Astrocyte (in vitro differentiated cells and primary cell): ENCODE measurements around the gene PGS1. TPM values are rescaled to one million over a fixed set of nuclear protein-coding genes. Genes with fewer than 3 reads are reported as not detected.

Experiments used
- DNase-seq: peaks from one replicate; pipeline ENCODE4 v3.0.0-alpha.2; 2010; ENCODE audit warnings: low read depth
- FAIRE-seq: peaks from 2 replicates; lab custom pipeline; 2011; peaks lifted over from hg19 to GRCh38; lab: Jason Lieb, UNC
- H2AFZ ChIP-seq: 2 replicates; pipeline ENCODE4 v1.6.0; 2012; ENCODE audit warnings: low read depth, low read length, inconsistent platforms
- H3K27ac ChIP-seq: 2 replicates; pipeline ENCODE4 v1.5.1; 2011; ENCODE audit warnings: low read depth, low read length, inconsistent platforms
- H3K27me3 ChIP-seq: 2 replicates; pipeline ENCODE4 v1.6.0; 2011; ENCODE audit warnings: low read length, inconsistent platforms; ENCODE audit not compliant: insufficient read depth
- H3K36me3 ChIP-seq: 2 replicates; pipeline ENCODE4 v1.5.1; 2011; ENCODE audit warnings: low read length, inconsistent platforms; ENCODE audit not compliant: insufficient read depth
- H3K4me1 ChIP-seq: 2 replicates; pipeline ENCODE4 v1.5.1; 2011; ENCODE audit warnings: low read length, inconsistent platforms; ENCODE audit not compliant: insufficient read depth
- H3K4me2 ChIP-seq: 2 replicates; pipeline ENCODE4 v1.6.0; 2012; ENCODE audit warnings: low read length, inconsistent platforms
- H3K4me3 ChIP-seq: 2 replicates; pipeline ENCODE4 v1.5.1; 2011; ENCODE audit warnings: low read depth, mild to moderate bottlenecking, low read length, inconsistent platforms; ENCODE audit not compliant: insufficient read depth
- H3K79me2 ChIP-seq: 2 replicates; pipeline ENCODE4 v1.6.0; 2012; ENCODE audit warnings: mild to moderate bottlenecking, low read length, inconsistent platforms; ENCODE audit not compliant: insufficient read depth
- H3K9ac ChIP-seq: 2 replicates; pipeline ENCODE4 v1.6.0; 2012; ENCODE audit warnings: mild to moderate bottlenecking, low read length, inconsistent platforms
- H3K9me3 ChIP-seq: 2 replicates; pipeline ENCODE4 v1.5.1; 2012; ENCODE audit warnings: low read depth, mild to moderate bottlenecking, low read length, inconsistent platforms; ENCODE audit not compliant: insufficient read depth
- H4K20me1 ChIP-seq: 2 replicates; pipeline ENCODE4 v1.6.0; 2012; ENCODE audit warnings: low read length, inconsistent platforms; ENCODE audit not compliant: insufficient read depth
- H3K27ac Mint-ChIP-seq: one replicate; pipeline ENCODE4 v1.8.0; 2021; ENCODE audit warnings: mild to moderate bottlenecking, mixed read lengths; ENCODE audit not compliant: unreplicated experiment
- H3K27me3 Mint-ChIP-seq: one replicate; pipeline ENCODE4 v1.8.0; 2021; ENCODE audit warnings: low read depth, mixed read lengths; ENCODE audit not compliant: unreplicated experiment
- H3K36me3 Mint-ChIP-seq: one replicate; pipeline ENCODE4 v1.8.0; 2021; ENCODE audit warnings: low read depth, mixed read lengths; ENCODE audit not compliant: unreplicated experiment
- H3K4me1 Mint-ChIP-seq: one replicate; pipeline ENCODE4 v1.8.0; 2021; ENCODE audit warnings: low read depth, mixed read lengths; ENCODE audit not compliant: unreplicated experiment
- H3K4me3 Mint-ChIP-seq: one replicate; pipeline ENCODE4 v1.8.0; 2021; ENCODE audit warnings: mild to moderate bottlenecking, moderate library complexity, mixed read lengths; ENCODE audit not compliant: unreplicated experiment
- H3K9me3 Mint-ChIP-seq: one replicate; pipeline ENCODE4 v1.8.0; 2021; ENCODE audit warnings: mild to moderate bottlenecking, mixed read lengths; ENCODE audit not compliant: unreplicated experiment
- EZH2 ChIP-seq: IDR thresholded peaks from 2 replicates; pipeline ENCODE4 v1.6.1; 2012; ENCODE audit warnings: mild to moderate bottlenecking, low read length, inconsistent platforms; ENCODE audit not compliant: insufficient read depth
- total RNA-seq: library from RNA; stranded (reverse); gene quantifications from 2 replicates; pipeline ENCODE4 v1.2.1, GENCODE V29; 2021
- TF ChIP-seq, protein P1 (sequence below): IDR thresholded peaks from 2 replicates; pipeline ENCODE4 v1.5.1; 2011; ENCODE audit warnings: low read depth, mild to moderate bottlenecking, inconsistent platforms, low read length, moderate library complexity; ENCODE audit not compliant: insufficient read depth

PGS1 gene
- total RNA-seq, 1 donor from 2014 or later: 32.0 TPM

DNA sequence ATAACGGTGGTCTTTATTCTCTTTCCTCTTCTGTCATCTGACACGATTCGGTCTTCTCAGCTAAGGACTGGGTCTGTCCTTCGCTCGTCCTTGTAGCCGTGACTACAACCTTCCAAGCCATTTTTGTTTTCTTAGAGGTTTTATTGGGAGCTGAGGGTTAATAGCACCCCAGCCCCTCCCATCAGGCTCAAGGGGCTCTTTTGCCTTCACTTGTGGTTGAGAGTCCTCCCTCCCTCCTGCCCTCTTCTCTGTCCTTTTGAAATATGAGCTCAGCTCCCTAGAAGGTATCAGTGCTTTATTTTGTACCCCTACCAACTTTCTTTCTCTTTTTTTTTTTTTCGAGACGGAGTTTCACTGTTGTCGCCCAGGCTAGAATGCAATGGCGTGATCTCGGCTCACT, 43.2 kb upstream of the PGS1 start:
- Histone ChIP-seq H3K4me3 (no peak overlapping the region), H3K4me2 (peak overlapping the region; percentile 68), H3K36me3 (no peaks in the 10 kb centered on the region), H4K20me1 (no peaks in the 10 kb centered on the region), H3K79me2 (no peaks in the 10 kb centered on the region), H3K9me3 (no peaks in the 10 kb centered on the region), H3K27ac (peak overlapping the region; percentile 79), H2AFZ (no peak overlapping the region), H3K27me3 (no peaks in the 10 kb centered on the region), H3K9ac (peak overlapping the region; percentile 49), H3K4me1 (peaks cover 30% of the 10 kb centered on the region)
- Mint-ChIP-seq H3K27me3 (no peaks in the 10 kb centered on the region), H3K36me3 (no peaks in the 10 kb centered on the region), H3K27ac (no peak overlapping the region), H3K4me3 (no peak overlapping the region), H3K4me1 (peaks cover 25% of the 10 kb centered on the region), H3K9me3 (peaks cover 3% of the 10 kb centered on the region)
- TF ChIP-seq, protein P1, sequence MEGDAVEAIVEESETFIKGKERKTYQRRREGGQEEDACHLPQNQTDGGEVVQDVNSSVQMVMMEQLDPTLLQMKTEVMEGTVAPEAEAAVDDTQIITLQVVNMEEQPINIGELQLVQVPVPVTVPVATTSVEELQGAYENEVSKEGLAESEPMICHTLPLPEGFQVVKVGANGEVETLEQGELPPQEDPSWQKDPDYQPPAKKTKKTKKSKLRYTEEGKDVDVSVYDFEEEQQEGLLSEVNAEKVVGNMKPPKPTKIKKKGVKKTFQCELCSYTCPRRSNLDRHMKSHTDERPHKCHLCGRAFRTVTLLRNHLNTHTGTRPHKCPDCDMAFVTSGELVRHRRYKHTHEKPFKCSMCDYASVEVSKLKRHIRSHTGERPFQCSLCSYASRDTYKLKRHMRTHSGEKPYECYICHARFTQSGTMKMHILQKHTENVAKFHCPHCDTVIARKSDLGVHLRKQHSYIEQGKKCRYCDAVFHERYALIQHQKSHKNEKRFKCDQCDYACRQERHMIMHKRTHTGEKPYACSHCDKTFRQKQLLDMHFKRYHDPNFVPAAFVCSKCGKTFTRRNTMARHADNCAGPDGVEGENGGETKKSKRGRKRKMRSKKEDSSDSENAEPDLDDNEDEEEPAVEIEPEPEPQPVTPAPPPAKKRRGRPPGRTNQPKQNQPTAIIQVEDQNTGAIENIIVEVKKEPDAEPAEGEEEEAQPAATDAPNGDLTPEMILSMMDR: no peak
- TF ChIP-seq EZH2: no peak
- no peak for DNase-seq
- no peak for FAIRE-seq

DNA sequence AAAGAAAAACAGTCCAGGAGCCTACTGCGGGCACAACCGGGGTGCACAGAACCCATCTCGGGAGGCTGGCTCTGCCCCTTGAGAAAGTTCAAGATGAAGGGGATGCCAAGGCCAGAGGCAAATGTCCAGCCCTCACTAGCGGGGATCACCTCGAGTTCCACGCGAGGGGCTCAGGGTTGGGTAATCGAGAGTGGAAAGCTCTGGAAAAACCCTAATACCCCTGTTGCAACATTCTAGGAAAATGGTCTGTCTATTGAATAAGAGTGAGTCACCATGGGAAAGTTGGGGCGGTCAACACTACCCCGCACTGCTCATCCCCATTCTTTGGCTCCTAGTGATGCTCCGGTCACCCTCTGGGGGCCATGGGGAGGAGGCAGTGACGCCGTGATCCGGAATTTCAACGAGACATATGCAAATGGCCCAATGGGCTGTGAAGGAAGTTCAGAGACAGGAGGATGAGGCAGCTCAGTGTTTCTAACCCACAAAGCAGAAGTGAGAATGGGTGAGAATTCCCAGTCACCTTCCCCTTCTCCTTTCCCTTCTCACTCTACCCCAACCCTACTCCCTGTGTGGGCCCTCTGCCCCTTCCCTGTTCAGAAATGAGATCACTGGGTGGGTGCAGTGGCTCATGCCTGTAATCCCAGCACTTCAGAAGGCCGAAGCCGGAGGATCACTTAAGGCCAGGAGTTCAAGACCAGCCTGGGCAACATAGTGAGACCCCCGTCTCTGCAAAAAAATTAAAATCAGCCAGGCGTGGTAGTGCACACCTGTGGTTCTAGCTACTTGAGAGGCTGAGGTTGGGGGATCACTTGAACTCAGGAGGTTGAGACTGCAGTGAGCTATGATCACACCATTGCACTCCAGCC, 41.0 kb upstream of the PGS1 start:
- H3K4me3 ChIP-seq: no peak overlapping the region
- H3K79me2 ChIP-seq: no peaks in the 10 kb centered on the region
- DNase-seq (peak; percentile 76), FAIRE-seq (no peak)
- H3K4me3 Mint-ChIP-seq: no peak overlapping the region
- H3K27ac ChIP-seq: peak overlapping the region; percentile 59
- peak overlapping the region; percentile 24 for H3K9ac ChIP-seq
- peaks cover 26% of the 10 kb centered on the region for H3K4me1 ChIP-seq
- TF ChIP-seq, protein P1: no peak
- TF ChIP-seq EZH2: no peak
- H3K27ac Mint-ChIP-seq: no peak overlapping the region
- H3K9me3 ChIP-seq: no peaks in the 10 kb centered on the region
- no peaks in the 10 kb centered on the region for H4K20me1 ChIP-seq
- H3K36me3 ChIP-seq: no peaks in the 10 kb centered on the region
- peaks cover 29% of the 10 kb centered on the region for H3K4me1 Mint-ChIP-seq
- H3K36me3 Mint-ChIP-seq: no peaks in the 10 kb centered on the region
- no peak overlapping the region for H2AFZ ChIP-seq
- peak overlapping the region; percentile 45 for H3K4me2 ChIP-seq
- no peaks in the 10 kb centered on the region for H3K27me3 Mint-ChIP-seq
- peaks cover 2% of the 10 kb centered on the region for H3K9me3 Mint-ChIP-seq
- H3K27me3 ChIP-seq: no peaks in the 10 kb centered on the region
